GM18858 (cell line): Measurements from ENCODE around the gene RASAL3.
"Not testable (repeated sequence)": the region's sequence is repeated elsewhere in the genome, so short reads cannot be mapped to it uniquely, and the experiment has no call there.

ENCODE experiments used
- ATAC-seq: cut with Tn5 transposase; IDR thresholded peaks from one replicate; pipeline ENCODE4 v1.9.1; 2021; ENCODE audit not compliant: unreplicated experiment

Gene RASAL3

GRCh38 chr19:15475169-15475568, 10.8 kb upstream of the RASAL3 start:
- no peak for ATAC-seq

- not testable (repeated sequence) for ATAC-seq
These were observed 9.5 kb upstream of the RASAL3 start for GRCh38 chr19:15473821-15474220.

- no peak for ATAC-seq
These were observed 7.3 kb upstream of the RASAL3 start for GRCh38 chr19:15471639-15472101.

- ATAC-seq: no peak
These were observed 5.4 kb upstream of the RASAL3 start for GRCh38 chr19:15469513-15470297.

GRCh38 chr19:15468675-15469512, 4.5 kb upstream of the RASAL3 start:
- ATAC-seq: no peak

- ATAC-seq: no peak
These were observed 3.4 kb upstream of the RASAL3 start for GRCh38 chr19:15467734-15468214.

- no peak for ATAC-seq
These were observed 2.7 kb upstream of the RASAL3 start for GRCh38 chr19:15466851-15467733.

GRCh38 chr19:15463861-15464371, 428 bp downstream of the RASAL3 start:
- ATAC-seq: no peak

- ATAC-seq: no peak
These were observed 2.6 kb downstream of the RASAL3 start for GRCh38 chr19:15461694-15462093.

GRCh38 chr19:15457701-15458484, 6.5 kb downstream of the RASAL3 start:
- no peak for ATAC-seq

- no peak for ATAC-seq
These were observed 7.3 kb downstream of the RASAL3 start for GRCh38 chr19:15456871-15457700.

- ATAC-seq: no peak
These were observed 7.9 kb downstream of the RASAL3 start for GRCh38 chr19:15456441-15456840.

- no peak for ATAC-seq
These were observed 8.3 kb downstream of the RASAL3 start for GRCh38 chr19:15455996-15456395.

- ATAC-seq: no peak
These were observed 10.2 kb downstream of the RASAL3 start for GRCh38 chr19:15453906-15454860.

GRCh38 chr19:15453091-15453578, 11.2 kb downstream of the RASAL3 start:
- ATAC-seq: no peak

- ATAC-seq: no peak
These were observed 12.0 kb downstream of the RASAL3 start for GRCh38 chr19:15452111-15453047.

- no peak for ATAC-seq
These were observed 13.8 kb downstream of the RASAL3 start for GRCh38 chr19:15450528-15450890.
